Measurements from ENCODE around the gene BCL2L11. TPM values are rescaled to one million over a fixed set of nuclear protein-coding genes. Genes with fewer than 3 reads are reported as not detected.

Gene BCL2L11
- total and polyA plus RNA-seq, 10 of the 15 experiments (the other 5 are each of a cell fraction or from before 2014, with no cell fraction given) = 0.29 to 10.1 (median 1.1) TPM

- TF ChIP-seq, protein P1, sequence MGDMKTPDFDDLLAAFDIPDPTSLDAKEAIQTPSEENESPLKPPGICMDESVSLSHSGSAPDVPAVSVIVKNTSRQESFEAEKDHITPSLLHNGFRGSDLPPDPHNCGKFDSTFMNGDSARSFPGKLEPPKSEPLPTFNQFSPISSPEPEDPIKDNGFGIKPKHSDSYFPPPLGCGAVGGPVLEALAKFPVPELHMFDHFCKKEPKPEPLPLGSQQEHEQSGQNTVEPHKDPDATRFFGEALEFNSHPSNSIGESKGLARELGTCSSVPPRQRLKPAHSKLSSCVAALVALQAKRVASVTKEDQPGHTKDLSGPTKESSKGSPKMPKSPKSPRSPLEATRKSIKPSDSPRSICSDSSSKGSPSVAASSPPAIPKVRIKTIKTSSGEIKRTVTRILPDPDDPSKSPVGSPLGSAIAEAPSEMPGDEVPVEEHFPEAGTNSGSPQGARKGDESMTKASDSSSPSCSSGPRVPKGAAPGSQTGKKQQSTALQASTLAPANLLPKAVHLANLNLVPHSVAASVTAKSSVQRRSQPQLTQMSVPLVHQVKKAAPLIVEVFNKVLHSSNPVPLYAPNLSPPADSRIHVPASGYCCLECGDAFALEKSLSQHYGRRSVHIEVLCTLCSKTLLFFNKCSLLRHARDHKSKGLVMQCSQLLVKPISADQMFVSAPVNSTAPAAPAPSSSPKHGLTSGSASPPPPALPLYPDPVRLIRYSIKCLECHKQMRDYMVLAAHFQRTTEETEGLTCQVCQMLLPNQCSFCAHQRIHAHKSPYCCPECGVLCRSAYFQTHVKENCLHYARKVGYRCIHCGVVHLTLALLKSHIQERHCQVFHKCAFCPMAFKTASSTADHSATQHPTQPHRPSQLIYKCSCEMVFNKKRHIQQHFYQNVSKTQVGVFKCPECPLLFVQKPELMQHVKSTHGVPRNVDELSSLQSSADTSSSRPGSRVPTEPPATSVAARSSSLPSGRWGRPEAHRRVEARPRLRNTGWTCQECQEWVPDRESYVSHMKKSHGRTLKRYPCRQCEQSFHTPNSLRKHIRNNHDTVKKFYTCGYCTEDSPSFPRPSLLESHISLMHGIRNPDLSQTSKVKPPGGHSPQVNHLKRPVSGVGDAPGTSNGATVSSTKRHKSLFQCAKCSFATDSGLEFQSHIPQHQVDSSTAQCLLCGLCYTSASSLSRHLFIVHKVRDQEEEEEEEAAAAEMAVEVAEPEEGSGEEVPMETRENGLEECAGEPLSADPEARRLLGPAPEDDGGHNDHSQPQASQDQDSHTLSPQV (IDR thresholded peaks at IDR 0.05) = no peak
- TF ChIP-seq PKNOX1 (IDR thresholded peaks at IDR 0.05) (peak; percentile 95), BMI1 (IDR thresholded peaks at IDR 0.05; ENCODE audit: borderline replicate concordance) (no peak), ZBED1 (IDR thresholded peaks at IDR 0.05; ENCODE audit: borderline replicate concordance) (0 out of 2 replicates have a peak, but pooled peaks have one; percentile 44), RELA (IDR thresholded peaks at IDR 0.05; ENCODE audit: borderline replicate concordance, partially characterized antibody) (no peak), DPF2 (IDR thresholded peaks at IDR 0.05) (peak; percentile 88), SUZ12 (IDR thresholded peaks at IDR 0.05; ENCODE audit: unreplicated experiment) (no peak), HCFC1 (IDR thresholded peaks at IDR 0.05; ENCODE audit: low read length) (no peak), NBN (IDR thresholded peaks at IDR 0.05) (0 out of 2 replicates have a peak, but pooled peaks have one; percentile 24), GABPA (IDR thresholded peaks at IDR 0.05; ENCODE audit: low read depth) (0 out of 2 replicates have a peak, but pooled peaks have one; percentile 37), ATF7 (IDR thresholded peaks at IDR 0.05; ENCODE audit: low read depth) (peak; percentile 64), TCF3 (IDR thresholded peaks at IDR 0.05; ENCODE audit: borderline replicate concordance, insufficient read depth, low read depth, low read length) (no peak), ATF3 (IDR thresholded peaks at IDR 0.05; ENCODE audit: borderline replicate concordance, extremely low read depth, low read depth, low read length) (no peak), NFYA (IDR thresholded peaks at IDR 0.05; ENCODE audit: borderline replicate concordance, low read depth, low read length) (no peak), ZNF274 (IDR thresholded peaks at IDR 0.05; ENCODE audit: insufficient read depth, insufficient read length) (no peak), KDM1A (IDR thresholded peaks at IDR 0.05; ENCODE audit: borderline replicate concordance) (no peak), YBX1 (IDR thresholded peaks at IDR 0.05) (no peak)
- TF ChIP-seq, protein P2, sequence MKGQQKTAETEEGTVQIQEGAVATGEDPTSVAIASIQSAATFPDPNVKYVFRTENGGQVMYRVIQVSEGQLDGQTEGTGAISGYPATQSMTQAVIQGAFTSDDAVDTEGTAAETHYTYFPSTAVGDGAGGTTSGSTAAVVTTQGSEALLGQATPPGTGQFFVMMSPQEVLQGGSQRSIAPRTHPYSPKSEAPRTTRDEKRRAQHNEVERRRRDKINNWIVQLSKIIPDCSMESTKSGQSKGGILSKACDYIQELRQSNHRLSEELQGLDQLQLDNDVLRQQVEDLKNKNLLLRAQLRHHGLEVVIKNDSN (IDR thresholded peaks at IDR 0.05; ENCODE audit: borderline replicate concordance, extremely low read length, insufficient read depth, low read depth, low read length) = no peak
- TF ChIP-seq, protein P3, sequence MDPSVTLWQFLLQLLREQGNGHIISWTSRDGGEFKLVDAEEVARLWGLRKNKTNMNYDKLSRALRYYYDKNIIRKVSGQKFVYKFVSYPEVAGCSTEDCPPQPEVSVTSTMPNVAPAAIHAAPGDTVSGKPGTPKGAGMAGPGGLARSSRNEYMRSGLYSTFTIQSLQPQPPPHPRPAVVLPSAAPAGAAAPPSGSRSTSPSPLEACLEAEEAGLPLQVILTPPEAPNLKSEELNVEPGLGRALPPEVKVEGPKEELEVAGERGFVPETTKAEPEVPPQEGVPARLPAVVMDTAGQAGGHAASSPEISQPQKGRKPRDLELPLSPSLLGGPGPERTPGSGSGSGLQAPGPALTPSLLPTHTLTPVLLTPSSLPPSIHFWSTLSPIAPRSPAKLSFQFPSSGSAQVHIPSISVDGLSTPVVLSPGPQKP (IDR thresholded peaks at IDR 0.05; ENCODE audit: low read depth, low read length) = no peak
- TF ChIP-seq, protein P4, sequence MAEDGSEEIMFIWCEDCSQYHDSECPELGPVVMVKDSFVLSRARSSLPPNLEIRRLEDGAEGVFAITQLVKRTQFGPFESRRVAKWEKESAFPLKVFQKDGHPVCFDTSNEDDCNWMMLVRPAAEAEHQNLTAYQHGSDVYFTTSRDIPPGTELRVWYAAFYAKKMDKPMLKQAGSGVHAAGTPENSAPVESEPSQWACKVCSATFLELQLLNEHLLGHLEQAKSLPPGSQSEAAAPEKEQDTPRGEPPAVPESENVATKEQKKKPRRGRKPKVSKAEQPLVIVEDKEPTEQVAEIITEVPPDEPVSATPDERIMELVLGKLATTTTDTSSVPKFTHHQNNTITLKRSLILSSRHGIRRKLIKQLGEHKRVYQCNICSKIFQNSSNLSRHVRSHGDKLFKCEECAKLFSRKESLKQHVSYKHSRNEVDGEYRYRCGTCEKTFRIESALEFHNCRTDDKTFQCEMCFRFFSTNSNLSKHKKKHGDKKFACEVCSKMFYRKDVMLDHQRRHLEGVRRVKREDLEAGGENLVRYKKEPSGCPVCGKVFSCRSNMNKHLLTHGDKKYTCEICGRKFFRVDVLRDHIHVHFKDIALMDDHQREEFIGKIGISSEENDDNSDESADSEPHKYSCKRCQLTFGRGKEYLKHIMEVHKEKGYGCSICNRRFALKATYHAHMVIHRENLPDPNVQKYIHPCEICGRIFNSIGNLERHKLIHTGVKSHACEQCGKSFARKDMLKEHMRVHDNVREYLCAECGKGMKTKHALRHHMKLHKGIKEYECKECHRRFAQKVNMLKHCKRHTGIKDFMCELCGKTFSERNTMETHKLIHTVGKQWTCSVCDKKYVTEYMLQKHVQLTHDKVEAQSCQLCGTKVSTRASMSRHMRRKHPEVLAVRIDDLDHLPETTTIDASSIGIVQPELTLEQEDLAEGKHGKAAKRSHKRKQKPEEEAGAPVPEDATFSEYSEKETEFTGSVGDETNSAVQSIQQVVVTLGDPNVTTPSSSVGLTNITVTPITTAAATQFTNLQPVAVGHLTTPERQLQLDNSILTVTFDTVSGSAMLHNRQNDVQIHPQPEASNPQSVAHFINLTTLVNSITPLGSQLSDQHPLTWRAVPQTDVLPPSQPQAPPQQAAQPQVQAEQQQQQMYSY (CRISPR knock-in tag; IDR thresholded peaks at IDR 0.05) = no peak
Measured at GRCh38 chr2:111100765-111101162, 19.9 kb upstream of the BCL2L11 start (continued).

Data from GM12878 (cell line).